Middle frontal gyrus (tissue), 1 donor: ENCODE measurements around the gene CCDC73.
A peak's percentile ranks its signal among the peaks of the same experiment; 100 is the strongest.
"Not testable (repeated sequence)": the region's sequence is repeated elsewhere in the genome, so short reads cannot be mapped to it uniquely, and the experiment has no call there.

ENCODE experiments used
- DNase-seq: peaks from one replicate; pipeline ENCODE4 v3.0.0-alpha.2; 2015; ENCODE audit warnings: low spot score; ENCODE audit errors: extremely low spot score

The CCDC73 gene

DNA sequence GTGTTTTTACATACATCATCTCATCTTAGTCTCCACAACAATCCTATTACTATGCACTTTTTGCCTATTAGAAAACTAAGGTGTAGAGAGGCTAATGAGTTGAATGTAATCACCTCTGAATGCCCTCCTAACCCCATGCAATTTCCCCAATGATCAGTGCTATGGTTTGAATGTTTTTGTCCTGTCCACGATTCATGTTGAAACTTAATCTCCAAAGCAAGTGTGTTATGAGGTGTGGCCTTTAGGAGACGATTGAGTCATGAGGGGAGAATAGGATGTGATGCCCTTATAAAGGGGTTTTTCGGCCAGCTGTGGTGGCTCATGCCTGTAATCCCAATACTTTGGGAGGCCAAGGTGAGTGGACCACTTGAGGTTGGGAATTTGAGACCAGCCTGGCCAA lies 2.0 kb upstream of the CCDC73 start:
- DNase-seq = no peak

DNA sequence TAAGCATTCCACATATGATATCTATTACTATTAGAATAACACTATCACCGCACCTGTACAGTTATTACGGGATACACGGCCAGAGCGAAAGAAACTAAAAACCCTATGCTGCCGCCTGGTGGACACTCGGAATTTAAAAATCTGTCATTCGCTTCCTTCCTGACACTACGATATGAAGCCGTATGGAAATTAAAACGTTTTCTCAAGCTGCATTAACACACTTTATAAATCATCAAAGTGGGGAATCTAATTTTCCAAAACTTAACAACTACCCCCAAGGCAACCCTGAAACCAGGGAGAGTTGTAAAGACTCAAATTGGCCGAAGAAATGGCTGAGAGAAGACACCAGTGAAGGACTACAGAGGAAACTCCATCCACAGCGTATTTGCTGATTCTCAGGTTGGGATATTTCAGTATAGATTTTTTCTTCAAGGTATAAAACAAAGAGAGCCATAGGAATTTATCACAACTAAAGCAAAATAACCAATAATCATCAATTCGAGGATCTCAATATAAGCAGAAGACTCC lies 1.4 kb downstream of the CCDC73 start:
- DNase-seq = peak; percentile 62

DNA sequence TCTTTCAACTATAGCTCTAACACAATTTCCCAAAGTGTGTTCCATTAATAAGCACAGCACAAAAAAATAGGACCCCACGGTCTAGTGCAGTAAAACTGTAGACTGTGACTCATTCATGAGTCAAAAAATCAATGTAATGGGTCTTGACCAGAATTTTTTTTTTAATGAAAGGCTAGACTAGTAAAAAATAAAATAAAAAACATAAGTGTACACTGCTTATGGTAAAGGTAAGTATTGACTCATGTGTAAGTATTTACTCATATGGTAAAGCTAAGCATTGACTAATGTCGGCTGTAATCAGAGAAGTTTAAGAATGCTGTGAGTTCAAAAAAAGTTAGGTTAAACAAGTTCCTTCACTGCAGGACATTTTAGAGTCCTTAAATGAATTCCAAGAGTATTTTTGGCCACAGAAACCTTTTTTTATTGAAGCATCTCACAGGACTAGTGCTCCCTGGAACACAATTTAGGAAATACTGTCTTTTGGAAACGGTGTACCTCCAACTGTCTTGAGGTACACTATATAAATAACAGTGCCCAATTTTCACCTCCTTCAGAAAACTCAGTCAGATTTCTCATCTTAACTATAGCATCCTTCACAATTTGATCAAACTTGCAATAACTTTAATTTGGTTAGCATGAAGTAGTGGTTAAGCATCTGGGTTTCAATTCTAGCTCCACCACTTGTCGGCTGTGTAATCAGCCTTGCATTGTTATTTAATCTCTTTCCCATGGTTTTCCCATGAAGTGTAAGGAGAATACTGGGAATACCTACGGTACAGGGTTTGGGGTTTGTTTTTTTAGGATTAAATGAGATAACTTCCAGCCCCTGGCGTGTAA lies 2.1 kb downstream of the CCDC73 start:
- DNase-seq = no peak

GRCh38 chr11:32790916-32791315 lies 3.5 kb downstream of the CCDC73 start:
- DNase-seq = no peak

- DNase-seq = no peak
Measured at GRCh38 chr11:32786811-32787210, 7.7 kb downstream of the CCDC73 start.

DNA sequence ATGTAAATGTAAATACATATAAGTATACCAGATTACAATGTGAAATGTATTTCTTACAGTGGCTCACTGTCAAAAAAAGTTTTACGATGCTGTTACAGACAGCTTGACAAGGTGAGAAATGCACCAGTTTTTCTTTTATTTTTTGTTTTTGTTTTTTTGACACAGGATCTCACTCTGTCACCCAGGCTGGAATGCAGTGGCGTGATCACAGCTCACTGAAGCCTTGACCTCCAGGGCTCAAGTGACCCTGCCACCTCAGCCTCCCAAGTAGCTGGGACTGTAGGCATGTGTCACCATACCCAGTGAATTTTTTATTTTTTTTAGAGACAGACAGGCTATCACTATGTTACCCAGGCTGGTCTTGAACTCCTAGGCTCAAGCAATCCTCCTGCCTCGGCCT lies 9.2 kb downstream of the CCDC73 start:
- no peak for DNase-seq

GRCh38 chr11:32781721-32782120 lies 12.7 kb downstream of the CCDC73 start:
- no peak for DNase-seq

DNA sequence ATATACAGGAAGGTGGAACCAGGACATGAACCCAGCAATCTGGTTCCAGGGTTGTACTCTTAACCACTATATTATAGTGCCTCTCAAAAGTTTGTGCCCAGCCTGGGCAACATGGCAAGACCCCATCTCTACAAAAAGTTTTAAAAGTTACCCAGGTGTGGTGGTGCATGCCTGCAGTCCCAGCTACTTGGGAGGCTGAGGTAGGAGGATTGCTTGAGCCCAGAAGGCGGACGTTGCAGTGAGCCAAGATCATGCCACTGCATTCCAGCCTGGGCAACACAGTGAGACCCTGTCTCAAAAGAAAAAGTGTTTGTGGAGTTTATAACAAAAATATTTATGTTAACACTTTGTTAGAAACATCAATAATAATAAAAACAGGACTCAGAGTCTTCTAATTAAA lies 13.6 kb downstream of the CCDC73 start:
- DNase-seq = not testable (repeated sequence)

GRCh38 chr11:32779136-32779535 lies 15.3 kb downstream of the CCDC73 start:
- no peak for DNase-seq

DNA sequence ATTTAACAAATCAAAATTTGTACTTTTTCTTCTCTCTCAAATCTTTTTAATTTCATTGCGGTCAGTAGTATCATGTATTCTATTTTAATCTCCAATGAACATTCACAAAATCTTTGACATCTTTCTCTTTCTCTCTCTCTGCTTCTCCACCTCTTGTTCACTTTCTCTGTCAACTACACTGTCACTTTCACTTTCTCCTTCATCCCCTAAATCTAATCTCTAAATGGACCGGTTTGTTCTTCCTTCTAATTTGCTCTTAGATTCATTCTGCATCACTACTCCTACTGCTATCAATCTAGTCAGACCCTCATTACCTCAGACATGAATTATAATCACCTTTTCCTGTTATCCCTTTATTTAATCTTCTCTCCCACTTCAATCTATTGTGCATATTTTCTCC lies 18.6 kb downstream of the CCDC73 start:
- no peak for DNase-seq

DNA sequence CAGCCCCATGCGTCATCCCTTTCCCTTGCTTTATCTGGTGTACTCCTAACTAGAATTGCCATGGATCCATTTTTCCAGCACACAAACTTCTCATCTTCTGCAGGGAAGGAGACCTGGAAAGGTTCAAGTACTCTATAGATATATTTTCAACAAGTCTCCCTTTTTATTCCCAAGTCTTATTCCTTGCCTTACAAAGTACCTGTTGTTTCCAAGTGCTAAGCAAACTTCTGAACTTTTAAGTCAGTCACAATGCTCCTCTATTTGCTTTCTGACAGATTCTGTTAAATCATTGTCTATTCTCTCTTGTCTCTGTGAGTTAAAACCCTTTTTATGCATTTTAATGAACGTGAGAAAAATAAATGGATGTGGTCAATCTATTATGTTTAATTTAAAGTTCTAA lies 20.4 kb downstream of the CCDC73 start:
- DNase-seq = no peak

DNA sequence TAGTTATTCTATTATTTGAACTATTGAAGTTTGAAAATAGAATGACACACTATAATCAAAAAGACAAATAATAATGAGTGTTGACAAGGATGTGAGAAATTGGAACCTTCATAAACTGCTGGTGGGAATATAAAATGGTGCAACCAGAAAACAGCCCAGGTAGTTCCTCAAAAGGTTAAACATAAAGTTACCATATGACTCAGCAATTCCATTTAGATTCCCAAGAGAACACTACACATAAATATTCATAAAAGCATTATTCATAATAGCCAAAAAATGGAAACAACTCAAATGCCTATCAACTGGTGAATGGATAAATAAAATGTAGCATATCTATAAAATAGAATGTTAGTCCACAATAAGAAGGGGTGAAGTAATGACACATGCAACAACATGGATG lies 21.7 kb downstream of the CCDC73 start:
- no peak for DNase-seq

DNA sequence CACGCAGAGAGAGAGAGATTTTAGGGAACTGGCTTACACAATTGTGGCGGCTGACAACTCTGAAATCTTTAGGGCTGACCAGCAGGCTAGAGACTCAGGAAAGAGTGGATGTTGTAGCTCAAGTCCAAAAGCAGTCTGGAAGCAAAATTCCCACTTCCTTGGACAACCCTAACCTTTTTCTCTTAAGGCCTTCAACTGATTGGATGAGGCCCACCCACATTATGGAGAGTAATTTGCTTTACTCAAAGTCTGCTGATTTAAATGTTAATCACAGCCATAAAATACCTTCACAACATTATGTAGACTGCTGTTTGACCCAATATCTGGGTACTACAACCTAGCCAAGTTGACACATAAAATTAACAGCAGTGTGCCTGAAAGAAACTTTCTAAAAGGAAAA lies 32.7 kb downstream of the CCDC73 start:
- DNase-seq = not testable (repeated sequence)

- DNase-seq = no peak
Measured at GRCh38 chr11:32758291-32758690, 36.2 kb downstream of the CCDC73 start.

- DNase-seq = not testable (repeated sequence)
Measured at GRCh38 chr11:32753181-32753580, 41.3 kb downstream of the CCDC73 start.

DNA sequence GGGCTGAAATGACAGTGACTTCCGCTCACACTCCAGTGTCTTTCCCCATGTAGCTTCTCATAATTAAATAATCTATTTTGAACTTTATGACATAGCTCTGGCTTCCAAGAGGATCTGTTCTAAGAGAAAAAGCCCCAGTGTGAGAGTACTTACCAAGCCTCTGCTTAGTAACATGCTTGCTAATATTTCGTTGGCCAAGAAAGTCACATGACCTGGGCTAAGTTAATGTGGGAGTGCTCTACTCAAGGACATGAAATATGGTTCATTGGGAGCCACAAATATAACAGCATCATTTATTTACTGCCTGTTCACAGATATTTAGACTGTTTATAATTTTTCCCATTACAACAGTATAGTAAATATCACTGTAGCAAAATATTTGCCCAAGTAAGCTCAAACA lies 42.5 kb downstream of the CCDC73 start:
- DNase-seq = no peak

DNA sequence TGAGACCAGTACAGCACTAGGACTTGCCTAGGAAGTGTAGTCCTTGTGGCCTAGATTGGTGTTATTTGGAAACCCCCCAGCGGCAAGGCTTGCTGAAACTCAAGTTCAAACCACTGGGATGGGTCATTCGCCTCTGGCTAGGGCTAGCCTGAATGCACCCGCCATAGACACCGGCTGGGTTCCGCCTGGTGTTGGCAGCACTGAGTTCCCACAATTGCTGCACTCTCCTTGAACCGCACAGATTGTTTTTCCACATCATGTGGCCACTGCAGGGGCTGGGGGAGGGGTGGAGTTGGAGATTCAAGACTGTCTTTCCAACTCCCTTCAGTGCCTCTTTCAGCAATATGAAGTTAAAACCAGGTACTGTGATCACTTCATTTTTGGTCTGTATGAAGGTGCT lies 43.1 kb downstream of the CCDC73 start:
- no peak for DNase-seq

DNA sequence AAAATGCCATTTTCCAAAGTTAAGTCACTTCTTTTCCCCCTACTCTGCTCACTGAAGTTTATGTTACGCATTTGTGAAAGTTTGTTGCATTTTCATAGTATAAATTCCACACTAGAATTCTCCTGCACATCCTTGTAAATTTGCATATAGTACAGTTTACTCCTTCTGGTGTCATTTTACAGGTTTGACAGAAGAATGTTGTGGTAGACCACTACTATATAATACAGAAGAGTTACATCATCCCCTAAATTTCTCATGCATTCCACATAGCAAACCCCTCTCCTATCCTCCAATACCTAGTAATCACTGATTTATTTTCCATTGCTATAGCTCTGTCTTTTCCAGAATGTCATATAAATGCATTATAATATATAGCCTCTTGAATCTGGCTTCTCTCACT lies 64.5 kb downstream of the CCDC73 start:
- no peak for DNase-seq

- DNase-seq = no peak
Measured at GRCh38 chr11:32723332-32723731, 71.1 kb downstream of the CCDC73 start.

- DNase-seq = no peak
Measured at GRCh38 chr11:32722255-32722654, 72.2 kb downstream of the CCDC73 start.

DNA sequence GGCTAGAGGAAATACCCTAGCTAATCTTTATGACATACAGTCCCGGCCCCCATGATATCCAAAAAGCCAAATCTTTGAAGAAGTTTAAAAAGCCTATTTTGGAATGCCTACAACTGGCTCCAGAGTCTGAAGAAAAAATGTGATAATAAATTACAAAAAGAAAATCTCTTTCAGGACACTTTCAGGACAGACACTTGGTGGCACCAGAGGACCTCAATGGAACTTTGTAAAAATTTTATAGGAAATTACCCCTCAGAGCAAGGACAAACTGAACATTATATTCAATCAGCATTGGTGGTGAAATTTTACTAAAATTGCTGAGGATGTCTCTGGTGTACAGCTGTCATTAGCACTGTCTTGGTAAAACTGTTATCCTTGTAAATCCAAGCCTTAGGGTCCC lies 81.0 kb downstream of the CCDC73 start:
- no peak for DNase-seq

- DNase-seq = not testable (repeated sequence)
Measured at GRCh38 chr11:32708978-32709377, 85.5 kb downstream of the CCDC73 start.
